GM12872 (cell line): Measurements from ENCODE around the gene MUC5B.

Experiments
- CTCF ChIP-seq: IDR thresholded peaks from 3 replicates; pipeline ENCODE4 v1.5.1; 2011; ENCODE audit warnings: low read depth, mild to moderate bottlenecking, low read length, moderate library complexity; ENCODE audit not compliant: insufficient read depth

MUC5B gene

GRCh38 chr11:1205121-1205986 is 17.5 kb upstream of the MUC5B start:
- TF ChIP-seq CTCF: no peak

- TF ChIP-seq CTCF: no peak
Measured at GRCh38 chr11:1205987-1206331, 16.9 kb upstream of the MUC5B start.

GRCh38 chr11:1206391-1207271 is 16.2 kb upstream of the MUC5B start:
- TF ChIP-seq CTCF: no peak

- TF ChIP-seq CTCF: no peak
Measured at GRCh38 chr11:1207401-1208143, 15.3 kb upstream of the MUC5B start.

GRCh38 chr11:1208144-1208393 is 14.8 kb upstream of the MUC5B start:
- TF ChIP-seq CTCF: no peak

- no peak for TF ChIP-seq CTCF
Measured at GRCh38 chr11:1208394-1209261, 14.2 kb upstream of the MUC5B start.
